ENCODE data around the gene DOCK11.

DOCK11 gene

DNA sequence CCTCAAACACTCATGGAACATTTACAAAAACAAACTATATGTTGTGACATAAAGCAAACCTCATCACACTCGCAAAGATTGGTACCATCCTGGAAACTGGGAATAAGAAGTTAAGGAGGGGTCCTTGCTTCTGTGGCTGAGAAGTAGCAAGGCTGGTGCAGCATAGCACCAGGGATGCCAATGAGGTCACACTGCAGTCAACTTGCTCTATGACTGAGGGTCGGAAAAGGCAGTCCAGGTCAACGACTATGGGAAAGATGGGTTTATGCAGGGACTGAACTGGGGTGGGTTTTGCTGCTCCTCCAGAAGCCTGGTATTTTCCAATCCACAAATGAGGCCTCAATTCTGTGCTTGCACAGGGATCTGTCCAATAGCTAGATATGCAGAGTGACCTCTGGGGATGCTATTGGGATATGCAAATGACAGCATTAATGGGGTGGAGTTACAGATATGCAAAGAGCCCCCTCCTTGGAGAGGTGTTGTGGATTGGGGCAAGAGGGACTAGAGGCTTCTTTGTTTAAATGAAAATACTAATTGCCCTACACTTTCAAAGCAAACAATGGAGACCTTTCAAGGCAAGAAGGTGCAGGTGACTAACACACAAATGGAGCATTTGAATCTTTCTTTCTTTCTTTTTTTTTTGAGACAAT lies 224.6 kb downstream of the DOCK11 start:
- in situ Hi-C loops (cut with HindIII; ENCODE audit: low sequenced_read_pairs) = no loop called here
- H3K4me3 ChIP-seq (ENCODE audit: low read depth, low read length) = no peak overlapping the region
- DNase-seq (ENCODE audit: low read depth) = no peak

DNA sequence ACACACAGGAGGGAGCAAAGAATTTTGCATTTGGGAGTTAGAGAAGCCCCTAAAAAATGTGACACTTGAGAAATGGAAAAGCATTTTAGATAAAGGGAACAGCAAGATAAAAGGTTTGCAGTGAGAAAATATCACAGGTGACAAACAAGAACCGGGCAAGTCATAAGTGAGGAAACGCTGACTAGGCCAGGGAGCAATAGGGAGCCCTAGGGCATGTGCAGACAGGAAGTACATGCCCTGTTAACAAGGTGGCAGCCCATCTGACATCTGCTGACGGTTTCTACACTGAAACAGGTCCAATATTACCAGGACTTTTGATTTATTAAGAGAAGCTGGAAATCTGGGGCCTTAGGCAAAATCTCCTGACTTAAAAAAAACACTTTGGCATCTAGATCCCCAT lies 227.8 kb downstream of the DOCK11 start:
- DNase-seq (ENCODE audit: low read depth) = no peak
- TF ChIP-seq, protein P1, sequence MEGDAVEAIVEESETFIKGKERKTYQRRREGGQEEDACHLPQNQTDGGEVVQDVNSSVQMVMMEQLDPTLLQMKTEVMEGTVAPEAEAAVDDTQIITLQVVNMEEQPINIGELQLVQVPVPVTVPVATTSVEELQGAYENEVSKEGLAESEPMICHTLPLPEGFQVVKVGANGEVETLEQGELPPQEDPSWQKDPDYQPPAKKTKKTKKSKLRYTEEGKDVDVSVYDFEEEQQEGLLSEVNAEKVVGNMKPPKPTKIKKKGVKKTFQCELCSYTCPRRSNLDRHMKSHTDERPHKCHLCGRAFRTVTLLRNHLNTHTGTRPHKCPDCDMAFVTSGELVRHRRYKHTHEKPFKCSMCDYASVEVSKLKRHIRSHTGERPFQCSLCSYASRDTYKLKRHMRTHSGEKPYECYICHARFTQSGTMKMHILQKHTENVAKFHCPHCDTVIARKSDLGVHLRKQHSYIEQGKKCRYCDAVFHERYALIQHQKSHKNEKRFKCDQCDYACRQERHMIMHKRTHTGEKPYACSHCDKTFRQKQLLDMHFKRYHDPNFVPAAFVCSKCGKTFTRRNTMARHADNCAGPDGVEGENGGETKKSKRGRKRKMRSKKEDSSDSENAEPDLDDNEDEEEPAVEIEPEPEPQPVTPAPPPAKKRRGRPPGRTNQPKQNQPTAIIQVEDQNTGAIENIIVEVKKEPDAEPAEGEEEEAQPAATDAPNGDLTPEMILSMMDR (IDR thresholded peaks at IDR 0.05; ENCODE audit: low read depth, low read length, missing control alignments) = no peak
- in situ Hi-C loops (cut with HindIII; ENCODE audit: low sequenced_read_pairs) = no loop called here
- no peak overlapping the region for H3K4me3 ChIP-seq (ENCODE audit: low read depth, low read length)

More for the DNA sequence above, 224.6 kb downstream of the DOCK11 start:
- TF ChIP-seq, protein P1 (IDR thresholded peaks at IDR 0.05; ENCODE audit: low read depth, low read length, missing control alignments) = no peak

DNA sequence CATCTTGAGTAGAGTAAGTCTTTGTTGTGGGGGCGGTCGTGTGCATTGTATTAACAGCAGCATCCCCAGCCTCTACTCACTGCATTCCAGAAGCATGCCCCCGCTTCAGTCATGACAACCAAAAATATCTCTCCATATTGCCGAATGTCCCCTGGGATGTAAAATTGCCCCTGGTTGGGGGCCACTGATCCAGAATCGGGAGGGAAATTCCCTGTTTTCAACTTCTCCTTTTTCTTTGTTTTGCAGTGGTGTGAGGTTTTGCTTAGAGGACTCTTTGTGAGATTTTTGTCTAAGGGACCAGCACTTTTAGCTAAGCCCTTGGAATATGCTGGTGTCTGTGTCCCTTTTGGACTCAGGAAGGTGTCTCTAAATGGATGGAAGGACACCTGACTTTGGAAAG lies 228.8 kb downstream of the DOCK11 start:
- H3K4me3 ChIP-seq (ENCODE audit: low read depth, low read length) = no peak overlapping the region
- in situ Hi-C loops (cut with HindIII; ENCODE audit: low sequenced_read_pairs) = no loop called here
- TF ChIP-seq, protein P1 (IDR thresholded peaks at IDR 0.05; ENCODE audit: low read depth, low read length, missing control alignments) = no peak
- no peak for DNase-seq (ENCODE audit: low read depth)

DNA sequence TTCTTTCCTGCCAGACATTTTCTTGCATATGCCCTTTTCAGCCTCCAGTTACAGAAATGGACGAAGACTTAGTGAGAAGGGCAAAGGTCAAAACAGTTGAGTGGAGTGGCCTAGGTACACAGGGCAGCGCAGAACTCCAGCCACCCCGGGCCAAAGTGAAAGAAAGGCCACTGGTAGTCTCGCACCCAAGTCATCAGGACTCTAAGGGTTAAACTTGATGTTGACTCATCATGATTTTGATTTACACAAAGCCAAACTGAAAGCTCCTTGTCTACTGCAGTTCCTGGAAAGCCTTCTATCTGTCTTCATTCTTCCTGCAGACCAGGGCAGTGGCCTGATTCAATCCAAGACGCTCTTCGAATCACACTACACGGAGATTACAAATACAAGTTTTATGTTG lies 229.2 kb downstream of the DOCK11 start:
- DNase-seq (ENCODE audit: low read depth) = no peak

DNA sequence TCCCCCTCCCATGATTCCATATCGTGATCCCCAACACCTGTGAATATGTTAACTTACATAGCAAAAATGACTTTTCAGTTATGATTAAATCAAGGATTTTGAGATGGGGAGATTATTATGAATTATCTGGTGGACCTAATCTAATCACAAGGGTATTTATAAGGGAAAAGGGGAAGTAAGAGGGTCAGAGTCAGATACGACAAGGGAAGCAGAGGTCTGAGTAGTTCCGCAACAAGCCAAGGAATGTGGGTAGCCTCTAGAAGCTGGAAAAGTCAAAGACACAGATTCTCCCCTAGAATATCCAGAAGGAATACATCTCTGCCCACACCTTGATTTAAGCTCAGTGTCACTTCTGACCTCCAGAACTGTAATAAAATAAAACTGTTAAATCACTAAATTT lies 230.8 kb downstream of the DOCK11 start:
- DNase-seq (ENCODE audit: low read depth) = no peak
- no peak overlapping the region for H3K4me3 ChIP-seq (ENCODE audit: low read depth, low read length)
- in situ Hi-C loops (cut with HindIII; ENCODE audit: low sequenced_read_pairs) = no loop called here
- TF ChIP-seq, protein P1 (IDR thresholded peaks at IDR 0.05; ENCODE audit: low read depth, low read length, missing control alignments) = no peak

More for the DNA sequence above, 229.2 kb downstream of the DOCK11 start:
- in situ Hi-C loops (cut with HindIII; ENCODE audit: low sequenced_read_pairs) = no loop called here
- no peak overlapping the region for H3K4me3 ChIP-seq (ENCODE audit: low read depth, low read length)
- TF ChIP-seq, protein P1 (IDR thresholded peaks at IDR 0.05; ENCODE audit: low read depth, low read length, missing control alignments) = no peak

DNA sequence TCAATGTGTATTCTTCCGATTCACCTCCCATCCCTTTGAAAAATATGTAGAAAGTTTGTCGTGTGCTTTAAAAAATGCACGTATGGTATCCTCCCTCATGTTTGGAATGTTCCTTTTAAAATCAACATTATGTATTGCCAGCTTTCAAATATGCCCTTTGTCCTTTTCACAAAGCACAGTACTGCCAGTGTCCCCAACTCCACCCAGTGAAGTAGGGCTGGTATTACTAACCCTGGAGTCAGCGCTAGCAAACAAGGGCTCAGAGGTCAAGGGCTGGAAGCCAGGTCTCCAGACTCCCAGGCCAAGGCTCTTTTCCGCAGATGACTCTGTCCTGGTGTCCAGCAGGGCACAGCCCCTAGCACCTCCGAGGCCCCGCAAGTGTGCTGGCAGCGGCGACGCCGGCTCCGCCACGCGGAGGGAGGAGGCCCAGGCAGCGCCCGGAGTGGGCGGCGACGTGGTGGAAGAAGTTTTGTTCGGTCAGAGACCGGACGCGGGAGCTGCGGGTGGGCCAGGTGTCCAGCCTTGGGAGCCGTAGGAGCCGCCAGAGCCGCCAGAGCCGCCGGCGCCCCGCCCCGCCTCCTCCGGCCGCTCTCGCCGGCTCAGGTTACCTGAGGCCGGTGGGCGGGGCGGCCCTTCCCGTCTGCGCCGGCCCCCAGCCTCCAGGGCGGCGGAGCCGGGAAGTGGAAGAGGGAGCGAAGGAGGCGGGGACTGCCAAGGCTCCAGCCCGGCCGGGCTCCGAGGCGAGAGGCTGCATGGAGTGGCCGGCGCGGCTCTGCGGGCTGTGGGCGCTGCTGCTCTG lies 231.5 kb downstream of the DOCK11 start, which contains the start of gene IL13RA1:
Gene IL13RA1, plus strand, starts transcription at position 720 of the 799 bp plus-strand sequence. Its CDS starts 33 bp downstream, at position 753.
- in situ Hi-C loops (cut with HindIII; ENCODE audit: low sequenced_read_pairs) = no loop called here
- TF ChIP-seq, protein P1 (IDR thresholded peaks at IDR 0.05; ENCODE audit: low read depth, low read length, missing control alignments) = no peak

More for the DNA sequence above, 231.5 kb downstream of the DOCK11 start, which contains the start of gene IL13RA1:
- peak within 1 kb of the TSS; percentile 61 for H3K4me3 ChIP-seq (ENCODE audit: low read depth, low read length)
- DNase-seq (ENCODE audit: low read depth) = peak; percentile 63

Measured in astrocyte of the cerebellum (primary cell).